Spleen (tissue), 7 donors: Measurements from ENCODE around the gene REXO1.

Experiments used
- CTCF ChIP-seq, 11 experiments: fragments of 200-600 bp in 7 of 11; fragments of 450-650 bp in 4 of 11; sonication (generic) in 4 of 11; IDR thresholded peaks in 8 of 11; conservative IDR thresholded peaks in 3 of 11; 1 replicate in 7 of 11; 2 replicates in 4 of 11; pipeline versions ENCODE4 v1.4.0 to v1.8.0; 2016 to 2021; ENCODE audit warnings: antibody characterized with exemption in 11 of 11, inconsistent platforms in 4 of 11, mild to moderate bottlenecking in 1 of 11
- POLR2A ChIP-seq, 3 donors: fragments of 450-650 bp; IDR thresholded peaks; one replicate each; pipeline ENCODE4 v1.5.1; 2017; ENCODE audit warnings: antibody characterized with exemption in 3 of 3, mild to moderate bottlenecking in 1 of 3
- POLR2AphosphoS5 ChIP-seq, 3 donors: sonication (generic); formaldehyde crosslinking; IDR thresholded peaks; one replicate each; pipeline ENCODE4 v1.5.1; 2017; ENCODE audit warnings: antibody characterized with exemption in 3 of 3
- donor health status: DM: no; HTN: no; CAD: no; lungs with moderate emphysema.
- donor health status: DM: no; HTN: no; CAD: no.
- donor health status: DM: no; HTN: no; CAD: no.

- TF ChIP-seq POLR2AphosphoS5 (IDR thresholded peaks at IDR 0.05), result no peak
- no peak for TF ChIP-seq CTCF (IDR thresholded peaks at IDR 0.05 in 8 of 11, conservative IDR thresholded peaks at IDR 0.05 in 3 of 11)
- TF ChIP-seq POLR2A (IDR thresholded peaks at IDR 0.05), result no peak
Measured at GRCh38 chr19:1829958-1830357, 18.3 kb downstream of the REXO1 start.
